GM23338 (cell line): ENCODE results near the gene TXNL1. TPM values are rescaled to one million over a fixed set of nuclear protein-coding genes. Genes with fewer than 3 reads are reported as not detected.

Source experiments
- ATAC-seq: fragments of 200-7000 bp; cut with Tn5 transposase; 3 replicates; pipeline ENCODE4 v1.9.1; 2020
- DNase-seq: peaks from one replicate; pipeline ENCODE4 v3.0.0-alpha.2; 2015; ENCODE audit warnings: low spot score
- H2AFZ ChIP-seq: fragments of 200-600 bp; sonication (generic); 2 replicates; pipeline ENCODE4 v1.8.0; 2016; ENCODE audit warnings: antibody characterized with exemption, mild to moderate bottlenecking, moderate library complexity
- H3F3A ChIP-seq: fragments of 200-600 bp; sonication (generic); replicated peaks from 2 replicates; pipeline ENCODE4 v1.8.0; 2017; ENCODE audit warnings: antibody characterized with exemption, mixed run types, low read depth
- H3K27ac ChIP-seq: fragments of 200-600 bp; sonication (generic); 2 replicates; pipeline ENCODE4 v1.6.1; 2016; ENCODE audit warnings: low read depth
- H3K27me3 ChIP-seq: fragments of 200-600 bp; sonication (generic); 2 replicates; pipeline ENCODE4 v1.8.0; 2016; ENCODE audit warnings: mild to moderate bottlenecking, mixed run types, moderate library complexity; ENCODE audit not compliant: insufficient read depth
- H3K36me3 ChIP-seq: fragments of 200-600 bp; sonication (generic); 2 replicates; pipeline ENCODE4 v1.8.0; 2016; ENCODE audit warnings: mild to moderate bottlenecking; ENCODE audit not compliant: insufficient read depth
- H3K4me1 ChIP-seq: fragments of 200-600 bp; sonication (generic); 2 replicates; pipeline ENCODE4 v1.8.0; 2016; ENCODE audit warnings: mild to moderate bottlenecking, moderate library complexity; ENCODE audit not compliant: insufficient read depth
- H3K4me2 ChIP-seq: fragments of 200-600 bp; sonication (generic); 2 replicates; pipeline ENCODE4 v1.7.1; 2017; ENCODE audit warnings: mixed run types
- H3K4me3 ChIP-seq: fragments of 200-600 bp; sonication (generic); 2 replicates; pipeline ENCODE4 v1.6.1; 2016; ENCODE audit warnings: mixed run types
- H3K79me2 ChIP-seq: fragments of 200-600 bp; sonication (generic); replicated peaks from 2 replicates; pipeline ENCODE4 v1.8.0; 2017; ENCODE audit warnings: mild to moderate bottlenecking; ENCODE audit not compliant: insufficient read depth
- H3K9me2 ChIP-seq: fragments of 200-600 bp; sonication (generic); 2 replicates; pipeline ENCODE4 v1.8.0; 2017; ENCODE audit not compliant: insufficient read depth
- H4K20me1 ChIP-seq: fragments of 200-600 bp; sonication (generic); replicated peaks from 2 replicates; pipeline ENCODE4 v1.8.0; 2017; ENCODE audit warnings: mild to moderate bottlenecking; ENCODE audit not compliant: insufficient read depth
- H3K27ac Mint-ChIP-seq: 2 replicates; pipeline ENCODE4 v1.8.0; 2020; ENCODE audit warnings: inconsistent platforms, mild to moderate bottlenecking, moderate library complexity, mixed read lengths
- H3K27me3 Mint-ChIP-seq: 3 replicates; pipeline ENCODE4 v1.8.0; 2022; ENCODE audit warnings: low read depth, mild to moderate bottlenecking, moderate library complexity, mixed read lengths, inconsistent platforms; ENCODE audit not compliant: insufficient read depth, poor library complexity
- H3K36me3 Mint-ChIP-seq: 3 replicates; pipeline ENCODE4 v1.8.0; 2021; ENCODE audit warnings: low read depth, mild to moderate bottlenecking, inconsistent platforms, moderate library complexity, mixed read lengths
- H3K4me1 Mint-ChIP-seq: 3 replicates; pipeline ENCODE4 v1.8.0; 2020; ENCODE audit warnings: mild to moderate bottlenecking, inconsistent platforms, mixed read lengths
- H3K4me3 Mint-ChIP-seq: 3 replicates; pipeline ENCODE4 v1.8.0; 2021; ENCODE audit warnings: moderate library complexity, mild to moderate bottlenecking, inconsistent platforms, mixed read lengths
- H3K9me3 Mint-ChIP-seq: 3 replicates; pipeline ENCODE4 v1.8.0; 2020; ENCODE audit warnings: moderate library complexity, mild to moderate bottlenecking, inconsistent platforms, mixed read lengths
- CREB1 ChIP-seq: fragments of 250-450 bp; sonication (Bioruptor Pico); IDR thresholded peaks from 2 replicates; pipeline ENCODE4 v1.5.0; 2020; ENCODE audit warnings: low read depth, mild to moderate bottlenecking, moderate library complexity
- CTCF ChIP-seq, 2 experiments: fragments of 200-600 bp in 1 of 2; sonication (generic) in 1 of 2; conservative IDR thresholded peaks; 2 replicates each; pipeline versions ENCODE4 v1.5.1 to v1.6.1; 2016 to 2017; ENCODE audit warnings: antibody characterized with exemption in 2 of 2, low read depth in 2 of 2, mild to moderate bottlenecking in 2 of 2, moderate library complexity in 1 of 2
- ETS1 ChIP-seq: IDR thresholded peaks from 2 replicates; pipeline ENCODE4 v1.6.1; 2016; ENCODE audit warnings: antibody characterized with exemption
- EZH2 ChIP-seq: fragments of 200-600 bp; sonication (generic); IDR thresholded peaks from one replicate; pipeline ENCODE4 v1.8.0; 2017; ENCODE audit warnings: antibody characterized with exemption, mild to moderate bottlenecking, low read depth; ENCODE audit not compliant: unreplicated experiment
- EZH2phosphoT487 ChIP-seq: fragments of 200-600 bp; sonication (generic); IDR thresholded peaks from one replicate; pipeline ENCODE4 v1.8.1; 2018; ENCODE audit warnings: antibody characterized with exemption; ENCODE audit not compliant: unreplicated experiment
- JUNB ChIP-seq: IDR thresholded peaks from one replicate; pipeline ENCODE4 v1.6.1; 2016; ENCODE audit warnings: antibody characterized with exemption; ENCODE audit not compliant: unreplicated experiment
- NANOG ChIP-seq: IDR thresholded peaks from 2 replicates; pipeline ENCODE4 v1.6.1; 2016; ENCODE audit warnings: antibody characterized with exemption, borderline replicate concordance
- POLR2AphosphoS5 ChIP-seq: IDR thresholded peaks from 2 replicates; pipeline ENCODE4 v1.6.1; 2016; ENCODE audit warnings: antibody characterized with exemption, low read depth
- REST ChIP-seq: IDR thresholded peaks from one replicate; pipeline ENCODE4 v1.6.1; 2018; ENCODE audit warnings: antibody characterized with exemption; ENCODE audit not compliant: unreplicated experiment
- STAT1 ChIP-seq: IDR thresholded peaks from one replicate; pipeline ENCODE4 v1.6.1; 2016; ENCODE audit warnings: antibody characterized with exemption; ENCODE audit not compliant: unreplicated experiment
- ZNF114 ChIP-seq: fragments of 250-450 bp; sonication (Bioruptor Pico); IDR thresholded peaks from 2 replicates; pipeline ENCODE4 v1.5.0; 2020; ENCODE audit warnings: mild to moderate bottlenecking, moderate library complexity
- ZNF331 ChIP-seq: fragments of 250-450 bp; sonication (Bioruptor Pico); IDR thresholded peaks from 2 replicates; pipeline ENCODE4 v1.5.0; 2020; ENCODE audit warnings: low read depth, mild to moderate bottlenecking, moderate library complexity
- ZNF462 ChIP-seq: fragments of 250-450 bp; sonication (Bioruptor Pico); IDR thresholded peaks from 2 replicates; pipeline ENCODE4 v1.5.0; 2020; ENCODE audit warnings: mild to moderate bottlenecking, moderate library complexity
- polyA plus RNA-seq: library from polyadenylated mRNA; unstranded; fragments of >200 nt; fragmentation: Nextera tagmentation; extraction: Ambion mirVana; gene quantifications from 2 replicates; pipeline ENCODE4 v1.2.1, GENCODE V29; 2016
- total RNA-seq: library from RNA; depleted of rRNA; stranded (reverse); fragments of >200 nt; shearing (Covaris generic); gene quantifications from 2 replicates; pipeline ENCODE4 v1.2.3, GENCODE V29; 2014

Gene TXNL1
- total and polyA plus RNA-seq, 2 experiments from 2014 or later: 73.6 to 135 TPM

GRCh38 chr18:56659111-56659510, 20.7 kb upstream of the TXNL1 start:
- no peaks in the 10 kb centered on the region for H3K9me2 ChIP-seq
- H3K4me1 ChIP-seq: no peaks in the 10 kb centered on the region
- TF ChIP-seq NANOG (no peak), EZH2phosphoT487 (no peak), EZH2 (no peak), CREB1 (no peak), REST (no peak), POLR2AphosphoS5 (no peak), STAT1 (no peak), ZNF462 (CRISPR knock-in tag) (no peak), JUNB (no peak), ETS1 (no peak), ZNF331 (CRISPR knock-in tag) (no peak), ZNF114 (no peak), CTCF (conservative IDR thresholded peaks at IDR 0.05; ENCODE audit: low read depth in 2 of 2) (no peak)
- Mint-ChIP-seq H3K27ac (no peak overlapping the region), H3K4me3 (no peak overlapping the region), H3K4me1 (peaks cover 7% of the 10 kb centered on the region), H3K27me3 (peaks cover 2% of the 10 kb centered on the region), H3K36me3 (no peaks in the 10 kb centered on the region), H3K9me3 (no peaks in the 10 kb centered on the region)
- no peak for DNase-seq
- H3K4me3 ChIP-seq: no peak overlapping the region
- H4K20me1 ChIP-seq: no peaks in the 10 kb centered on the region
- no peaks in the 10 kb centered on the region for H3K36me3 ChIP-seq
- no peak for ATAC-seq
- peaks cover 81% of the 10 kb centered on the region for H3K79me2 ChIP-seq
- H3K27me3 ChIP-seq: no peaks in the 10 kb centered on the region
- no peak overlapping the region for H3K4me2 ChIP-seq
- H3K27ac ChIP-seq: no peak overlapping the region
- H2AFZ ChIP-seq: no peak overlapping the region
- H3F3A ChIP-seq: no peaks in the 10 kb centered on the region
